Right lobe of liver (tissue), 6 donors: ENCODE measurements around the gene COX6B2. TPM values are rescaled to one million over a fixed set of nuclear protein-coding genes. Genes with fewer than 3 reads are reported as not detected.

Experiments
- ATAC-seq, 4 donors: fragments of 200-7000 bp; cut with Tn5 transposase; one replicate each; pipeline ENCODE4 v1.9.1; 2020; ENCODE audit warnings: mild to moderate bottlenecking in 4 of 4, moderate library complexity in 4 of 4
- DNase-seq, 3 donors: peaks; one replicate each; pipeline ENCODE4 v3.0.0-alpha.2; 2020
- H3K27ac ChIP-seq, 3 donors: fragments of 200-600 bp; one replicate each; pipeline ENCODE4 v1.8.0; 2022
- H3K27me3 ChIP-seq, 2 donors: fragments of 200-600 bp; one replicate each; pipeline ENCODE4 v1.8.0; 2022
- H3K36me3 ChIP-seq, 4 donors: fragments of 200-600 bp; sonication (generic) in 1 of 4; one replicate each; pipeline versions ENCODE4 v1.5.1 to v1.8.0; 2017 to 2022; ENCODE audit warnings: control low read depth in 1 of 4
- H3K4me1 ChIP-seq, 4 donors: fragments of 200-600 bp; sonication (generic) in 1 of 4; one replicate each; pipeline versions ENCODE4 v1.5.1 to v1.8.0; 2017 to 2022; ENCODE audit warnings: control low read depth in 1 of 4
- H3K4me3 ChIP-seq, 3 donors: fragments of 200-600 bp; one replicate each; pipeline ENCODE4 v1.8.0; 2022
- H3K9me3 ChIP-seq, 4 donors: fragments of 200-600 bp; sonication (generic) in 1 of 4; one replicate each; pipeline versions ENCODE4 v1.5.1 to v1.8.0; 2017 to 2022; ENCODE audit warnings: control low read depth in 1 of 4
- CTCF ChIP-seq, 4 donors: fragments of 200-600 bp in 3 of 4; fragments of 450-650 bp in 1 of 4; IDR thresholded peaks; one replicate each; pipeline versions ENCODE4 v1.5.1 to v1.8.0; 2016 to 2022; ENCODE audit warnings: antibody characterized with exemption in 4 of 4, mild to moderate bottlenecking in 2 of 4
- POLR2A ChIP-seq: fragments of 450-650 bp; IDR thresholded peaks from one replicate; pipeline ENCODE4 v1.6.1; 2017; ENCODE audit warnings: antibody characterized with exemption, mild to moderate bottlenecking
- WGBS: methylation state at CpG from one replicate; pipeline ENCODE4 v1.1.6; 2018; ENCODE audit warnings: low coverage, low lambda C conversion rate; ENCODE audit not compliant: insufficient coverage; ENCODE audit errors: missing lambda C conversion rate; 5-methylcytosine and 5-hydroxymethylcytosine counted together
- intact Hi-C, 2 donors: fragments of 100-400 bp; cut with DNase I; formaldehyde crosslinking; loops; one replicate each; pipeline versions ENCODE4 v1.11.2 to v1.14.1; 2022
- total RNA-seq, 6 experiments: library from RNA; depleted of rRNA in 2 of 6; stranded (reverse); fragments of >200 nt in 2 of 6; fragmentation: NEBNext Ultra II Directional in 3 of 6; extraction: Animal tissue kit (Norgen Biotek cat#: 25700) in 3 of 6; gene quantifications; one replicate each; pipeline versions ENCODE4 v1.1.0 to v1.2.4, GENCODE V29; 2016 to 2023
- donor health status: DM: no; HTN: yes; CAD: no.
- donor health status: DM: no; HTN: no; CAD: no.
- donor health status: DM: no; HTN: no; CAD: no.
- donor health status: DM: no; HTN: yes; CAD: no.
- donor health status: DM: no; HTN: yes; CAD: no.

The COX6B2 gene
- total RNA-seq, 6 experiments from 2014 or later: not detected

- Histone ChIP-seq H3K4me1 (peaks cover 0 to 3% (median 0%) of the 10 kb centered on the region in 4 donors), H3K4me3 (no peak overlapping the region), H3K27ac (no peak overlapping the region), H3K36me3 (no peaks in the 10 kb centered on the region), H3K9me3 (no peaks in the 10 kb centered on the region), H3K27me3 (peaks cover 0 to 3% of the 10 kb centered on the region in 2 donors)
- intact Hi-C loops: no loop called here
- whole genome bisulfite sequencing: 87% methylated on average over 7 of the region's 19 CpGs
- no peak for DNase-seq
- no peak for ATAC-seq
- TF ChIP-seq POLR2A: no peak
- TF ChIP-seq CTCF (IDR thresholded peaks at IDR 0.05): no peak
Measured at GRCh38 chr19:55358493-55358892, 4.0 kb upstream of the COX6B2 start.

DNA sequence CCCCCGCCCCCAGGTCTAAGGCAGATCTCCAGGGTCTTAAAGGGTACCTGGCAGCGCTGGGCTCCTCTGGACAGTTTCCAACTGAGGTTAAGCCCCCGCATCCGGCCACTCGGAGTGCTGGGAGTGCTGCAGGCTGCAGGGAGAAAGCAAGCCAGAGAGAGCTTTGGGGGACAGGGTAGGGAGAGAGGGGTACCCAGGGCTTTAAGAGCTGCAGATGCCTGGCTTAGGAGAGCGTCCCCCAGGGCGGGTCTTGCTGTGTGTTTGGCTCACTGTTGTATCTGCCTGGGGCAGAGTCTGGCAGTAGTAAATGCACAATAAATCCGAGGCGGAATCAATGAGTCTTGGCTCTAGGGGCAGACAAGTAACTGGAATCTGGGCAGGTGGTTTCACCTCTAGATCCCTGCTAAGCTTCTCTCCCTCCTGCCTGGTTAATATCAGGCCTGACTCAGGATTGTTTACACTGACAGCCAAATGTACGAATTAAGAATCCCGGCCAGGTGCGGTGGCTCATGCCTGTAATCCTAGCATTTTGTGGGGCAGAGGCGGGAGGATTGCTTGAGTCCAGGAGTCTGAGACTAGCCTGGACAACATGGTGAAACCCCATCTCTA is 798 bp upstream of the COX6B2 start:
- DNase-seq (no peak), ATAC-seq (no peak)
- peaks cover 0 to 11% of the 10 kb centered on the region in 2 donors for H3K27me3 ChIP-seq
- H3K27ac ChIP-seq: no peak overlapping the region
- no peaks in the 10 kb centered on the region for H3K9me3 ChIP-seq
- WGBS: 33% methylated on average over 8 of the region's 13 CpGs
- TF ChIP-seq CTCF (IDR thresholded peaks at IDR 0.05) (no peak), POLR2A (no peak)
- no peak overlapping the region for H3K4me3 ChIP-seq
- H3K4me1 ChIP-seq: peaks cover 0 to 6% (median 0%) of the 10 kb centered on the region in 4 donors
- no peaks in the 10 kb centered on the region for H3K36me3 ChIP-seq
- intact Hi-C loops: no loop called here

- TF ChIP-seq CTCF (IDR thresholded peaks at IDR 0.05): no peak
- TF ChIP-seq POLR2A: no peak
- Histone ChIP-seq H3K36me3 (no peaks in the 10 kb centered on the region), H3K4me1 (peaks cover 0 to 6% (median 0%) of the 10 kb centered on the region in 4 donors), H3K4me3 (peak overlapping the region; percentile 1 to 36 (median 4)), H3K27ac (no peak overlapping the region), H3K27me3 (peaks cover 0 to 11% of the 10 kb centered on the region in 2 donors), H3K9me3 (no peaks in the 10 kb centered on the region)
- WGBS: 5% methylated on average over 17 of the region's 72 CpGs
- DNase-seq: peak in 2 of 3 donors; percentile 67 to 76
- intact Hi-C loops: no loop called here
- ATAC-seq: peak; percentile 73 to 91 (median 87)
Measured at GRCh38 chr19:55353803-55354697, 469 bp downstream of the COX6B2 start.

DNA sequence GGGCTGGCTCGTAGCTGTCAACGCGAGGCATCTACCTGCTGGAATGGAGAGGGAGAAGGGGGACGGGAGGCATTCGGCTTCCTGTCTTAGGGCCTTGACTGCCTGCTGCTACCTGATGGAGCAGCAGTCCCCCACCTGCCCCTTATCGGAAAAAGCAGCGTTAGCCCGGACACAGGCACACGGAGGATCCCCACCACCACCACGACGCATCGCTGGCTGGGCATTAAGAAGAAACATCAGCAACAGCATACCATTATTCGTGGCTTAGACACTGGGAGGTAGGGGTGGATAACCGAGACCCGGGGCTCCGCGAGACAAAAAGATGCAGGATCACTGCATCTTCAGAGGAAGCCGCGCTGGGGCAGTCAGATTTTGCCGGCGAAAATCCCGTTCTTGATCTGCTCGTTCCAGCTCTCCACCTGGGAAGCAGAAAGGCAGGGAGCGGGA is 1.1 kb downstream of the COX6B2 start:
- Histone ChIP-seq H3K36me3 (no peaks in the 10 kb centered on the region), H3K27me3 (peaks cover 0 to 11% of the 10 kb centered on the region in 2 donors), H3K9me3 (no peaks in the 10 kb centered on the region), H3K4me1 (peaks cover 0 to 6% (median 0%) of the 10 kb centered on the region in 4 donors), H3K4me3 (peak overlapping the region; percentile 1 to 36 (median 4)), H3K27ac (no peak overlapping the region)
- TF ChIP-seq CTCF (IDR thresholded peaks at IDR 0.05) (no peak), POLR2A (no peak)
- DNase-seq (no peak), ATAC-seq (no peak)
- 3% methylated on average over 17 of the region's 24 CpGs for WGBS
- intact Hi-C loops: no loop called here
